ENCODE measurements around the gene DYRK3. TPM values are rescaled to one million over a fixed set of nuclear protein-coding genes. Genes with fewer than 3 reads are reported as not detected.

DYRK3 gene
- total RNA-seq, result 10 to 100 TPM in 1 of 4 donors, 1 to 10 TPM in 3; 5.4 to 12.7 (median 5.7) TPM

- peak; percentile 84 to 85 for DNase-seq (ENCODE audit: low spot score in 2 of 2)
- H3K27ac ChIP-seq, result peak within 1 kb of the TSS; percentile 59 to 93 (median 83)
- H3K27me3 ChIP-seq, result no peaks in the 10 kb centered on the region
- TF ChIP-seq, protein P1, sequence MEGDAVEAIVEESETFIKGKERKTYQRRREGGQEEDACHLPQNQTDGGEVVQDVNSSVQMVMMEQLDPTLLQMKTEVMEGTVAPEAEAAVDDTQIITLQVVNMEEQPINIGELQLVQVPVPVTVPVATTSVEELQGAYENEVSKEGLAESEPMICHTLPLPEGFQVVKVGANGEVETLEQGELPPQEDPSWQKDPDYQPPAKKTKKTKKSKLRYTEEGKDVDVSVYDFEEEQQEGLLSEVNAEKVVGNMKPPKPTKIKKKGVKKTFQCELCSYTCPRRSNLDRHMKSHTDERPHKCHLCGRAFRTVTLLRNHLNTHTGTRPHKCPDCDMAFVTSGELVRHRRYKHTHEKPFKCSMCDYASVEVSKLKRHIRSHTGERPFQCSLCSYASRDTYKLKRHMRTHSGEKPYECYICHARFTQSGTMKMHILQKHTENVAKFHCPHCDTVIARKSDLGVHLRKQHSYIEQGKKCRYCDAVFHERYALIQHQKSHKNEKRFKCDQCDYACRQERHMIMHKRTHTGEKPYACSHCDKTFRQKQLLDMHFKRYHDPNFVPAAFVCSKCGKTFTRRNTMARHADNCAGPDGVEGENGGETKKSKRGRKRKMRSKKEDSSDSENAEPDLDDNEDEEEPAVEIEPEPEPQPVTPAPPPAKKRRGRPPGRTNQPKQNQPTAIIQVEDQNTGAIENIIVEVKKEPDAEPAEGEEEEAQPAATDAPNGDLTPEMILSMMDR (IDR thresholded peaks at IDR 0.05), result peak in 4 of 5 experiments; percentile 9 to 54 (median 34)
- peak; percentile 43 to 93 for TF ChIP-seq POLR2A (IDR thresholded peaks at IDR 0.05)
- peak; percentile 90 to 98 for TF ChIP-seq EP300 (IDR thresholded peaks at IDR 0.05)
- H3K4me3 ChIP-seq, result peak within 1 kb of the TSS; percentile 59 to 99 (median 82)
- H3K36me3 ChIP-seq, result no peaks in the 10 kb centered on the region
- 0 to 1% methylated on average over 65 to 81 of the region's 84 CpGs for WGBS, 2 donors
- H3K4me1 ChIP-seq, result peaks cover 0 to 36% (median 10%) of the 10 kb centered on the region in 4 donors
- no peaks in the 10 kb centered on the region for H3K9me3 ChIP-seq
These were observed at the start of gene DYRK3 for GRCh38 chr1:206635080-206635977. TSS of gene DYRK3 (plus strand) at chr1:206635536. CDS start at chr1:206635704, 168 bp downstream.

GRCh38 chr1:206586501-206587445 lies 48.6 kb upstream of the DYRK3 start:
- TF ChIP-seq EP300 (IDR thresholded peaks at IDR 0.05) (no peak), POLR2A (IDR thresholded peaks at IDR 0.05) (no peak)
- TF ChIP-seq, protein P1 (IDR thresholded peaks at IDR 0.05), result no peak
- H3K27me3 ChIP-seq, result no peaks in the 10 kb centered on the region
- WGBS, 2 donors, result 66 to 72% methylated on average over 13 of the region's 13 CpGs
- H3K36me3 ChIP-seq, result peaks cover 0 to 71% (median 9%) of the 10 kb centered on the region in 3 donors
- peaks cover 0 to 54% (median 29%) of the 10 kb centered on the region in 4 donors for H3K4me1 ChIP-seq
- H3K4me3 ChIP-seq, result no peak overlapping the region
- H3K27ac ChIP-seq, result peak overlapping the region in 1 of 4 donors; percentile 20
- DNase-seq (ENCODE audit: low spot score in 2 of 2), result no peak
- no peaks in the 10 kb centered on the region for H3K9me3 ChIP-seq

GRCh38 chr1:206587904-206588303 lies 47.4 kb upstream of the DYRK3 start:
- peak overlapping the region in 3 of 4 donors; percentile 22 to 70 (median 60) for H3K27ac ChIP-seq
- H3K4me1 ChIP-seq, result peaks cover 0 to 53% (median 29%) of the 10 kb centered on the region in 4 donors
- no peaks in the 10 kb centered on the region for H3K9me3 ChIP-seq
- no peak for DNase-seq (ENCODE audit: low spot score in 2 of 2)
- no peak overlapping the region for H3K4me3 ChIP-seq
- H3K27me3 ChIP-seq, result no peaks in the 10 kb centered on the region
- H3K36me3 ChIP-seq, result peaks cover 0 to 82% (median 19%) of the 10 kb centered on the region in 3 donors
- TF ChIP-seq POLR2A (IDR thresholded peaks at IDR 0.05) (no peak), EP300 (IDR thresholded peaks at IDR 0.05) (no peak)
- TF ChIP-seq, protein P1 (IDR thresholded peaks at IDR 0.05), result no peak
- 63 to 69% methylated on average over 14 of the region's 14 CpGs for WGBS, 2 donors

DNA sequence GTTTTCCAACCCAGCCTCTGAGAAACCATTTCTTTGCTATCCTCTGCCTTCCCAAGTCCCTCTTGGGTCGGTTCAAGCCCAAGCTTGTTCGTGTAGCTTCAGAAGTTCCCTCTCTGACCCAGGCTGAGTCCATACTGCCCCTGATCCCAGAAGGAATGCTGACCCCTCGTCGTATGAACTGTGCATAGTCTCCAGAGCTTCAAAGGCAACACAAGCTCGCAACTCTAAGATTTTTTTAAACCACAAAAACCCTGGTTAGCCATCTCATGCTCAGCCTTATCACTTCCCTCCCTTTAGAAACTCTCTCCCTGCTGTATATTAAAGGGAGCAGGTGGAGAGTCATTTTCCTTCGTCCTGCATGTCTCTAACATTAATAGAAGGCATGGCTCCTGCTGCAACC lies 46.8 kb upstream of the DYRK3 start:
- no peak for DNase-seq (ENCODE audit: low spot score in 2 of 2)
- peak overlapping the region in 3 of 4 donors; percentile 22 to 70 (median 60) for H3K27ac ChIP-seq
- no peak overlapping the region for H3K4me3 ChIP-seq
- H3K27me3 ChIP-seq, result no peaks in the 10 kb centered on the region
- H3K9me3 ChIP-seq, result no peaks in the 10 kb centered on the region
- peaks cover 0 to 88% (median 21%) of the 10 kb centered on the region in 3 donors for H3K36me3 ChIP-seq
- peaks cover 0 to 47% (median 27%) of the 10 kb centered on the region in 4 donors for H3K4me1 ChIP-seq
- 47 to 52% methylated on average over 6 of the region's 6 CpGs for WGBS, 2 donors
- TF ChIP-seq POLR2A (IDR thresholded peaks at IDR 0.05) (no peak), EP300 (IDR thresholded peaks at IDR 0.05) (no peak)
- TF ChIP-seq, protein P1 (IDR thresholded peaks at IDR 0.05), result no peak

Measured in tibial nerve (tissue), 4 donors.